Smooth muscle cell (in vitro differentiated cells): ENCODE results near the gene RPL23. TPM values are rescaled to one million over a fixed set of nuclear protein-coding genes. Genes with fewer than 3 reads are reported as not detected.
A peak's percentile ranks its signal among the peaks of the same experiment; 100 is the strongest.

Experiments used
- DNase-seq: peaks from one replicate; lab custom pipeline; 2025; ENCODE audit not compliant: unreplicated experiment; lab: John Stamatoyannopoulos, UW
- H2AFZ ChIP-seq: fragments of 200-600 bp; sonication (generic); 2 replicates; pipeline ENCODE4 v1.6.0; 2016; ENCODE audit warnings: antibody characterized with exemption, low read depth, mild to moderate bottlenecking
- H3F3A ChIP-seq: fragments of 200-600 bp; sonication (generic); 2 replicates; pipeline ENCODE4 v1.6.0; 2017; ENCODE audit warnings: antibody characterized with exemption, low read depth
- H3K27ac ChIP-seq: fragments of 200-600 bp; sonication (generic); 2 replicates; pipeline ENCODE4 v1.5.1; 2016; ENCODE audit warnings: low read depth, mild to moderate bottlenecking
- H3K27me3 ChIP-seq: fragments of 200-600 bp; sonication (generic); 2 replicates; pipeline ENCODE4 v1.6.1; 2016; ENCODE audit warnings: low read depth, mild to moderate bottlenecking
- H3K36me3 ChIP-seq: fragments of 200-600 bp; sonication (generic); 2 replicates; pipeline ENCODE4 v1.5.1; 2016; ENCODE audit warnings: low read depth
- H3K4me1 ChIP-seq: fragments of 200-600 bp; sonication (generic); 2 replicates; pipeline ENCODE4 v1.5.1; 2016; ENCODE audit warnings: low read depth
- H3K4me2 ChIP-seq: fragments of 200-600 bp; sonication (generic); 2 replicates; pipeline ENCODE4 v1.6.0; 2016; ENCODE audit warnings: mild to moderate bottlenecking
- H3K4me3 ChIP-seq: fragments of 200-600 bp; sonication (generic); 2 replicates; pipeline ENCODE4 v1.5.1; 2016; ENCODE audit warnings: mild to moderate bottlenecking
- H3K79me2 ChIP-seq: fragments of 200-600 bp; sonication (generic); 2 replicates; pipeline ENCODE4 v1.6.0; 2016; ENCODE audit warnings: low read depth, mild to moderate bottlenecking
- H3K9ac ChIP-seq: fragments of 200-600 bp; sonication (generic); 2 replicates; pipeline ENCODE4 v1.6.0; 2016; ENCODE audit warnings: low read depth
- H3K9me3 ChIP-seq: fragments of 200-600 bp; sonication (generic); replicated peaks from 2 replicates; pipeline ENCODE4 v1.5.1; 2016; ENCODE audit warnings: low read depth
- H4K20me1 ChIP-seq: fragments of 200-600 bp; sonication (generic); 2 replicates; pipeline ENCODE4 v1.6.0; 2016; ENCODE audit warnings: low read depth
- WGBS: methylation state at CpG from one replicate; pipeline ENCODE4 v1.1.7; 2016; ENCODE audit warnings: low lambda C conversion rate; 5-methylcytosine and 5-hydroxymethylcytosine counted together
- polyA plus RNA-seq: library from polyadenylated mRNA; unstranded; fragments of >200 nt; fragmentation: Nextera tagmentation; extraction: Ambion mirVana; gene quantifications from 2 replicates; pipeline ENCODE4 v1.2.1, GENCODE V29; 2016
- total RNA-seq: library from RNA; depleted of rRNA; stranded (reverse); fragments of >200 nt; gene quantifications from 2 replicates; pipeline ENCODE4 v1.2.3, GENCODE V29; 2014
- TF ChIP-seq, protein P1 (sequence below): fragments of 200-600 bp; sonication (generic); IDR thresholded peaks from 2 replicates; pipeline ENCODE4 v1.5.1; 2017; ENCODE audit warnings: borderline replicate concordance, mild to moderate bottlenecking, antibody characterized with exemption; ENCODE audit not compliant: insufficient read depth, poor library complexity, severe bottlenecking

Gene RPL23
- total and polyA plus RNA-seq, 2 experiments from 2014 or later: 435 to 1,715 TPM

DNA sequence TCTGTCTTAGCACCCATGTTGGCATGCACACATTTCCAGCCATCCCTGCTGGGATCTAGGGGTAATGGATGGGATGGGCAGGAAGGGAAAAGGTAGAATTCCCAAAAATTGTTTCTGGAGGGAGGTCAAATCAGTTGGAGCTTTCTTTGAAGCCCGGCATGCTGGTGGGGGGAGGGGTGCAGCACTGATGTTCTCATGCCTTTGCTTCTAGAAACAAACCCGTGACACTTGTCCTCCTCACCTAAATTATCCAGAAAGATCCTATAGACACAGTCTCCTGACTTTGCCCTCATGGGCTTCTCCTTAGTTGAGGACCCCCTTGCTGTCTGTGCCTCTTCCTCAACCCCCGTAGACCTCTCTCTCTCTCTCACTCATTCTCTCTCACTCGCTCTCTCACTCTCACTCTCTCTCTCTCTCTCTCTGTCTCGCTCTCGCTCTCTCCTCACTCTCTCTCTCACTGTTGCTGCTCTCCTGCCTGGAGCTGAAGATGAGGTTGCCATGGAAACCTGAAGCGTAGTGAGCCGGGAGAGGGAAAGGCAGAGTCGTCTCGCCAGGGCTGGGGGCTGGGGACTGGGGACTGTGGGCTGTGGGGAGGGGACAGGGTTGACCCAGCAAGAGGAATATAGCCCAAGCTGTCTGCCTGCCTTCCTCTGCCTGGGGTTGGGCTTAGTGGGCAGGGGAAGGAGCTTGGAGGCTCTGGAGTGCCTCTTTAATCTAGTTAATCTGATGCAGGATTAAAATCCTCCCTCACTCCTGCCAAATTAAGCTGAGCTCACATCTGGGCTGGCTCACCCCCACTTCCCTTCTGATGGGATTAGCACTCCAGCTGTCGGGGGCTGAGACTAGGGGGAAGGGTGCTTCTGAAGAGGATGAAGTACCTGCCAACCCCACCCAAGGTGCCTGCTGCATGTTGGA, 32.5 kb upstream of the RPL23 start:
- WGBS: 34% methylated on average over 11 of the region's 11 CpGs
- Histone ChIP-seq H3K36me3 (no peaks in the 10 kb centered on the region), H3K4me3 (no peak overlapping the region), H3K4me2 (peak overlapping the region; percentile 6), H3K79me2 (peaks cover 90% of the 10 kb centered on the region), H3K4me1 (peaks cover 45% of the 10 kb centered on the region), H3K27me3 (no peaks in the 10 kb centered on the region), H3K9ac (no peak overlapping the region), H4K20me1 (peaks cover 100% of the 10 kb centered on the region), H2AFZ (no peak overlapping the region), H3K9me3 (no peaks in the 10 kb centered on the region), H3K27ac (no peak overlapping the region), H3F3A (peaks cover 43% of the 10 kb centered on the region)
- TF ChIP-seq, protein P1, sequence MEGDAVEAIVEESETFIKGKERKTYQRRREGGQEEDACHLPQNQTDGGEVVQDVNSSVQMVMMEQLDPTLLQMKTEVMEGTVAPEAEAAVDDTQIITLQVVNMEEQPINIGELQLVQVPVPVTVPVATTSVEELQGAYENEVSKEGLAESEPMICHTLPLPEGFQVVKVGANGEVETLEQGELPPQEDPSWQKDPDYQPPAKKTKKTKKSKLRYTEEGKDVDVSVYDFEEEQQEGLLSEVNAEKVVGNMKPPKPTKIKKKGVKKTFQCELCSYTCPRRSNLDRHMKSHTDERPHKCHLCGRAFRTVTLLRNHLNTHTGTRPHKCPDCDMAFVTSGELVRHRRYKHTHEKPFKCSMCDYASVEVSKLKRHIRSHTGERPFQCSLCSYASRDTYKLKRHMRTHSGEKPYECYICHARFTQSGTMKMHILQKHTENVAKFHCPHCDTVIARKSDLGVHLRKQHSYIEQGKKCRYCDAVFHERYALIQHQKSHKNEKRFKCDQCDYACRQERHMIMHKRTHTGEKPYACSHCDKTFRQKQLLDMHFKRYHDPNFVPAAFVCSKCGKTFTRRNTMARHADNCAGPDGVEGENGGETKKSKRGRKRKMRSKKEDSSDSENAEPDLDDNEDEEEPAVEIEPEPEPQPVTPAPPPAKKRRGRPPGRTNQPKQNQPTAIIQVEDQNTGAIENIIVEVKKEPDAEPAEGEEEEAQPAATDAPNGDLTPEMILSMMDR: no peak
- no peak for DNase-seq

DNA sequence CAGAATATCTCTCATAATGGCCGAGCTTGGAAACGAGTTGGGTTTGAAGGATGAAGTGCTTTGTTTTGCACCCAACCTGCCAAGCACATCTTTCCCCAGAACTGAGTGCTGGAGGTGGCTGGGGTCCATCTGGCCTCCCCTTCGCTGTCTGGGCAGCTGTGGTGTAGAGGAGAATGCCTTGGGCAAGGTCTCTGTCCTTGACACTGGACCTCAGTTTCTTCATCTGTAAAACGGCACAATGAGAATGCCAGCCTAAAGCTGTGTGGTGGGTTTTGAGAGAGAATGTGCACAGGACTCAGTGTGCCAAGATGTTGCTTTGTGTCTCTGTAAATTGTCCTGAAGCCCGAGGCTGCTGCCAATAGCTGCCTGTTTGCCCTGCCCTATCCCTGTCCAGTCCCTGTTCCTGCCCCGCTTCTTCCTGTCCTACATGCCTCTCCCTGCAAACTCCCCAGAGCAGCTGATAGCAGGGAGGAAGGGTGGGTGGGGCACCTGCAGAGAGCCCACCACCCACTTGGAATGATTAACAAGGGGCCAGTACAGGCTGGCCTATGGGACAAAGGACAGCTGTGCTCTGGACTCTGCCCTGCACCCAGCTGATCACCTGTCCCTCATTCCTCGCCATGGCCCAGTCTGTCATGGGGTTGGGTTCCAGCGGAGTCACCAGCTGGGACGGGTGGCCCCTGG, 31.7 kb upstream of the RPL23 start:
- Histone ChIP-seq H3K27me3 (no peaks in the 10 kb centered on the region), H3F3A (peaks cover 50% of the 10 kb centered on the region), H3K4me2 (peak overlapping the region; percentile 6), H2AFZ (no peak overlapping the region), H3K9me3 (no peaks in the 10 kb centered on the region), H3K79me2 (peaks cover 92% of the 10 kb centered on the region), H3K36me3 (no peaks in the 10 kb centered on the region), H3K9ac (no peak overlapping the region), H3K4me1 (peaks cover 52% of the 10 kb centered on the region), H4K20me1 (peaks cover 100% of the 10 kb centered on the region), H3K4me3 (no peak overlapping the region), H3K27ac (no peak overlapping the region)
- 93% methylated on average over 9 of the region's 9 CpGs for WGBS
- TF ChIP-seq, protein P1: no peak
- no peak for DNase-seq

DNA sequence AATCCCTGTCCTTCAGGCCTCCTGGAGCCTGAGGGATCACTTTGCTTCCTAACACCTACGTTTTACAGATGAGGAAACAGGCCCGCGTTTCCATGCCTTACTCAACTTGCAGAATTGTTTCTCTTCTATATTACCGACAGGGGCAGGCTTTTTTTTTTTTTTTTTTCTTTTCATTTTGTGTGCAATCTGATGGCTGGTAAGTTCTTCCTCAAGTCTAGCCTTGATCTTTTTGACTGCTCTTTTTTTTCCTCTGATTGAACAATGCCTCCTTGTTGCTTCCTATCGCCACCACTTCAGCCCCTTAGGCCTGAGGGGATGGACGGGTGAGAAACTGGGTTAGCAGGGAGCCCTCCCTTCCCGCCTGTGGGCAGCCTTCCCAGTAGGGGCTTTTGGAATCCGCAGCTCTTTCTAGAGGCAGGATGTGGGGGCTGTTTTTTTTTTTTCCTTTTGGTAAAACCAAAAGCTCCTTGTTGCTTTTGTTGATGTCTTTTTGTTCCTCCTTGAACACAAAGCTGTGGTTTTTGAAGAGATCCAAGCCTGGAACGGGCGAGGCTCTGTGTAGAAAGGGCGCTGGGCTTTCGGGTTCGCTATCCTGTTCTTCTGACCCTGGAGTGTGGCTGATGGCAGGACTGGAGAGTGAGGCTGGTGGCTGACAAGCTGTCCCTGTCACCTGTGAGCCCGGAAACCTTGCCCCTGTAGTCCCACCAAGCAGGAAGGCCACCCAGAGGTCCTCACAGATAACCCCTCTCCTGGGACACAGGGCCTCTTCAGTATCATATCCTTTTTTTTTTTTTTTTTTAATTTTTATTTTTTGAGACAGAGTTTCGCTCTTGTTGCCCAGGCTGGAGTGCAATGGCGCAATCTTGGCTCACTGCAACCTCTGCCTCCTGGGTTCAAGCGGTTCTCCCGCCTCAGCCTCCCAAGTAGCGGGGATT, 30.3 kb upstream of the RPL23 start:
- DNase-seq: no peak
- H3K27me3 ChIP-seq: no peaks in the 10 kb centered on the region
- peaks cover 58% of the 10 kb centered on the region for H3F3A ChIP-seq
- WGBS: 62% methylated on average over 19 of the region's 19 CpGs
- no peak overlapping the region for H3K4me3 ChIP-seq
- H3K9ac ChIP-seq: no peak overlapping the region
- peaks cover 82% of the 10 kb centered on the region for H3K79me2 ChIP-seq
- H3K36me3 ChIP-seq: no peaks in the 10 kb centered on the region
- H3K27ac ChIP-seq: no peak overlapping the region
- TF ChIP-seq, protein P1: no peak
- H3K4me1 ChIP-seq: peaks cover 65% of the 10 kb centered on the region
- H3K9me3 ChIP-seq: no peaks in the 10 kb centered on the region
- H4K20me1 ChIP-seq: peaks cover 100% of the 10 kb centered on the region
- no peak overlapping the region for H2AFZ ChIP-seq
- H3K4me2 ChIP-seq: peak overlapping the region; percentile 66
